WTC11 (cell line): ENCODE data around the gene SMIM10L2A. TPM values are rescaled to one million over a fixed set of nuclear protein-coding genes. Genes with fewer than 3 reads are reported as not detected.
A peak's percentile ranks its signal among the peaks of the same experiment; 100 is the strongest.

Source experiments
- ATAC-seq: fragments of 200-7000 bp; cut with Tn5 transposase; 2 replicates; pipeline ENCODE4 v1.10.0; 2021; ENCODE audit warnings: mild to moderate bottlenecking, moderate library complexity
- CTCF ChIA-PET: fragments of 300-600 bp; sonication (Branson Sonifier 250); formaldehyde crosslinking; loops from one replicate; lab custom pipeline; 2021; ENCODE audit warnings: antibody characterized with exemption; lab: Charles Lee
- POLR2A ChIA-PET: fragments of 350-600 bp; sonication (Branson Sonifier 250); formaldehyde crosslinking; loops from one replicate; lab custom pipeline; 2021; ENCODE audit warnings: antibody characterized with exemption; lab: Charles Lee
- DNase-seq: peaks from one replicate; pipeline ENCODE4 v3.0.0; 2021; ENCODE audit warnings: low spot score
- H3K27ac Mint-ChIP-seq: 2 replicates; pipeline ENCODE4 v1.8.0; 2021; ENCODE audit warnings: mixed read lengths
- H3K27me3 Mint-ChIP-seq: 2 replicates; pipeline ENCODE4 v1.8.0; 2021; ENCODE audit warnings: low read depth, mild to moderate bottlenecking, moderate library complexity, mixed read lengths
- H3K36me3 Mint-ChIP-seq: 2 replicates; pipeline ENCODE4 v1.8.0; 2021; ENCODE audit warnings: mixed read lengths
- H3K4me1 Mint-ChIP-seq: 2 replicates; pipeline ENCODE4 v1.8.0; 2022; ENCODE audit warnings: mixed read lengths
- H3K4me3 Mint-ChIP-seq: 2 replicates; pipeline ENCODE4 v1.8.0; 2021; ENCODE audit warnings: mild to moderate bottlenecking, moderate library complexity, mixed read lengths
- H3K9me3 Mint-ChIP-seq: 2 replicates; pipeline ENCODE4 v1.8.0; 2021; ENCODE audit warnings: mixed read lengths
- ARID4B ChIP-seq: sonication (generic); formaldehyde crosslinking; IDR thresholded peaks from 2 replicates; pipeline ENCODE4 v1.8.0; 2023; ENCODE audit warnings: missing genetic modification reagents, mild to moderate bottlenecking, borderline replicate concordance
- CDX4 ChIP-seq: fragments of 250-450 bp; sonication (Bioruptor Pico); IDR thresholded peaks from 2 replicates; pipeline ENCODE4 v1.9.0; 2021; ENCODE audit warnings: moderate library complexity, mild to moderate bottlenecking, inconsistent platforms, borderline replicate concordance
- CREB1 ChIP-seq: sonication (generic); formaldehyde crosslinking; IDR thresholded peaks from 2 replicates; pipeline ENCODE4 v1.8.0; 2023; ENCODE audit warnings: mild to moderate bottlenecking, missing genetic modification reagents
- EMX1 ChIP-seq: fragments of 250-450 bp; sonication (Bioruptor Pico); IDR thresholded peaks from 2 replicates; pipeline ENCODE4 v1.8.0; 2021; ENCODE audit warnings: mild to moderate bottlenecking
- GABPB1 ChIP-seq: sonication (generic); formaldehyde crosslinking; IDR thresholded peaks from 2 replicates; pipeline ENCODE4 v1.8.1; 2023; ENCODE audit warnings: mild to moderate bottlenecking, missing genetic modification reagents
- IRF2 ChIP-seq: sonication (generic); formaldehyde crosslinking; IDR thresholded peaks from 2 replicates; pipeline ENCODE4 v1.8.0; 2022; ENCODE audit warnings: low read depth, missing genetic modification reagents, borderline replicate concordance
- NFYB ChIP-seq: sonication (generic); formaldehyde crosslinking; conservative IDR thresholded peaks from 2 replicates; pipeline ENCODE4 v1.8.0; 2022; ENCODE audit warnings: low read depth, missing genetic modification reagents
- NR3C1 ChIP-seq: sonication (generic); formaldehyde crosslinking; conservative IDR thresholded peaks from 2 replicates; pipeline ENCODE4 v1.8.1; 2023; ENCODE audit warnings: low read depth, mild to moderate bottlenecking, missing genetic modification reagents
- OVOL2 ChIP-seq: fragments of 250-450 bp; sonication (Bioruptor Pico); IDR thresholded peaks from 2 replicates; pipeline ENCODE4 v1.9.0; 2021; ENCODE audit warnings: mild to moderate bottlenecking, borderline replicate concordance
- RELA ChIP-seq: sonication (generic); formaldehyde crosslinking; IDR thresholded peaks from 2 replicates; pipeline ENCODE4 v1.8.1; 2022; ENCODE audit warnings: missing genetic modification reagents, mild to moderate bottlenecking, borderline replicate concordance
- TCF7 ChIP-seq: sonication (generic); formaldehyde crosslinking; IDR thresholded peaks from 2 replicates; pipeline ENCODE4 v1.8.0; 2022; ENCODE audit warnings: mild to moderate bottlenecking, low read depth, missing genetic modification reagents, moderate library complexity
- TP53 ChIP-seq: sonication (generic); formaldehyde crosslinking; IDR thresholded peaks from 2 replicates; pipeline ENCODE4 v1.8.1; 2023; ENCODE audit warnings: mild to moderate bottlenecking, missing genetic modification reagents
- ZNF232 ChIP-seq: sonication (generic); formaldehyde crosslinking; IDR thresholded peaks from 2 replicates; pipeline ENCODE4 v1.8.0; 2022; ENCODE audit warnings: mild to moderate bottlenecking, missing genetic modification reagents
- total RNA-seq: library from RNA; stranded (reverse); gene quantifications from 3 replicates; pipeline ENCODE4 v1.2.3, GENCODE V29; 2021
- TF ChIP-seq, protein P1 (sequence below): sonication (generic); formaldehyde crosslinking; IDR thresholded peaks from 2 replicates; pipeline ENCODE4 v1.8.1; 2023; ENCODE audit warnings: mild to moderate bottlenecking, missing genetic modification reagents
- TF ChIP-seq, protein P2 (sequence below): fragments of 250-450 bp; sonication (Bioruptor Pico); conservative IDR thresholded peaks from 2 replicates; pipeline ENCODE4 v1.9.0; 2021; ENCODE audit warnings: mild to moderate bottlenecking
- TF ChIP-seq, protein P3 (sequence below): fragments of 250-450 bp; sonication (Bioruptor Pico); IDR thresholded peaks from 2 replicates; pipeline ENCODE4 v1.9.0; 2021; ENCODE audit warnings: mild to moderate bottlenecking
- TF ChIP-seq, protein P4 (sequence below): sonication (generic); formaldehyde crosslinking; IDR thresholded peaks from 2 replicates; pipeline ENCODE4 v1.8.1; 2023; ENCODE audit warnings: mild to moderate bottlenecking, missing genetic modification reagents, moderate library complexity

The SMIM10L2A gene
- total RNA-seq, 1 experiment from 2014 or later: 4.7 TPM

DNA sequence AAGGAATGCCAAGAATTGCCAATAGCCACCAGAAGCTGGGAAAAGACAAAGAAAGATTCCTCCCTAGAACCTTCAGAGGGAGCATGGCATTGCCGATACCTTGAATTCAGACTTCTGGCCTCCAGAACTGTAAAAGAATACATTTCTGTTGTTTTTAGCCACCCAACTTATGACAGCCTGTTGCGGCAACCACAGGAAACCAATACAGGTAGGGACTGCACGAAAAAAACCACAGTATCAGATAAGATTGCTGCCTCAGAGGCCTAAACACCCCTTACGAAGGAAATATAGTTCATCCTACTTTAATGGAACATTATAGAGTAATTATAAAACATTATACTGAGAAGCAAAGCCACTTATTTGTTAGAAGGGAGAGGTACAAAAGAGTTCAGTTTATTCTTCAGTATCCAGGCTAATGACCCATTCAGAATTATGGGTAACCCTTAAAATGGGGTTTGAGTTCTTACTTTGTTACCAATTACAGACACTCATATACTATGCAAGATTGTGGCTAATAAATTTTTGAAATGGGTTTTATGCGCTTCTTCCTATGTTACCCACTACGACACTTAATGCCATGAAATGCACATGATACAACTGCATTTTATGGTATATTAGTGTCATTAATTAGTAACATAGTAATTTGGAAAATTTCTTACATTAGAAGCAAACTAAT lies 37.4 kb upstream of the SMIM10L2A start:
- CTCF ChIA-PET: no interaction called here
- Mint-ChIP-seq H3K27me3 (no peaks in the 10 kb centered on the region), H3K4me1 (peaks cover 7% of the 10 kb centered on the region), H3K36me3 (no peaks in the 10 kb centered on the region), H3K4me3 (no peak overlapping the region), H3K27ac (no peak overlapping the region), H3K9me3 (0 out of 2 replicates have a peak, but pooled peaks cover 6% of the 10 kb centered on the region)
- POLR2A ChIA-PET: no interaction called here
- TF ChIP-seq CREB1 (CRISPR knock-in tag): no peak
- ATAC-seq: no peak
- DNase-seq: no peak

GRCh38 chrX:135388841-135389240 lies 32.9 kb upstream of the SMIM10L2A start:
- Mint-ChIP-seq H3K27ac (no peak overlapping the region), H3K4me1 (peaks cover 17% of the 10 kb centered on the region), H3K27me3 (no peaks in the 10 kb centered on the region), H3K4me3 (no peak overlapping the region), H3K9me3 (0 out of 2 replicates have a peak, but pooled peaks cover 9% of the 10 kb centered on the region), H3K36me3 (no peaks in the 10 kb centered on the region)
- DNase-seq (no peak), ATAC-seq (no peak)
- ChIA-PET CTCF (no interaction called here), POLR2A (no interaction called here)
- TF ChIP-seq, protein P1, sequence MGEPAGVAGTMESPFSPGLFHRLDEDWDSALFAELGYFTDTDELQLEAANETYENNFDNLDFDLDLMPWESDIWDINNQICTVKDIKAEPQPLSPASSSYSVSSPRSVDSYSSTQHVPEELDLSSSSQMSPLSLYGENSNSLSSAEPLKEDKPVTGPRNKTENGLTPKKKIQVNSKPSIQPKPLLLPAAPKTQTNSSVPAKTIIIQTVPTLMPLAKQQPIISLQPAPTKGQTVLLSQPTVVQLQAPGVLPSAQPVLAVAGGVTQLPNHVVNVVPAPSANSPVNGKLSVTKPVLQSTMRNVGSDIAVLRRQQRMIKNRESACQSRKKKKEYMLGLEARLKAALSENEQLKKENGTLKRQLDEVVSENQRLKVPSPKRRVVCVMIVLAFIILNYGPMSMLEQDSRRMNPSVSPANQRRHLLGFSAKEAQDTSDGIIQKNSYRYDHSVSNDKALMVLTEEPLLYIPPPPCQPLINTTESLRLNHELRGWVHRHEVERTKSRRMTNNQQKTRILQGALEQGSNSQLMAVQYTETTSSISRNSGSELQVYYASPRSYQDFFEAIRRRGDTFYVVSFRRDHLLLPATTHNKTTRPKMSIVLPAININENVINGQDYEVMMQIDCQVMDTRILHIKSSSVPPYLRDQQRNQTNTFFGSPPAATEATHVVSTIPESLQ (CRISPR knock-in tag): no peak
- TF ChIP-seq CDX4 (no peak), RELA (no peak), NR3C1 (CRISPR knock-in tag) (no peak), TCF7 (CRISPR knock-in tag) (no peak), EMX1 (CRISPR knock-in tag) (no peak)
- TF ChIP-seq, protein P2, sequence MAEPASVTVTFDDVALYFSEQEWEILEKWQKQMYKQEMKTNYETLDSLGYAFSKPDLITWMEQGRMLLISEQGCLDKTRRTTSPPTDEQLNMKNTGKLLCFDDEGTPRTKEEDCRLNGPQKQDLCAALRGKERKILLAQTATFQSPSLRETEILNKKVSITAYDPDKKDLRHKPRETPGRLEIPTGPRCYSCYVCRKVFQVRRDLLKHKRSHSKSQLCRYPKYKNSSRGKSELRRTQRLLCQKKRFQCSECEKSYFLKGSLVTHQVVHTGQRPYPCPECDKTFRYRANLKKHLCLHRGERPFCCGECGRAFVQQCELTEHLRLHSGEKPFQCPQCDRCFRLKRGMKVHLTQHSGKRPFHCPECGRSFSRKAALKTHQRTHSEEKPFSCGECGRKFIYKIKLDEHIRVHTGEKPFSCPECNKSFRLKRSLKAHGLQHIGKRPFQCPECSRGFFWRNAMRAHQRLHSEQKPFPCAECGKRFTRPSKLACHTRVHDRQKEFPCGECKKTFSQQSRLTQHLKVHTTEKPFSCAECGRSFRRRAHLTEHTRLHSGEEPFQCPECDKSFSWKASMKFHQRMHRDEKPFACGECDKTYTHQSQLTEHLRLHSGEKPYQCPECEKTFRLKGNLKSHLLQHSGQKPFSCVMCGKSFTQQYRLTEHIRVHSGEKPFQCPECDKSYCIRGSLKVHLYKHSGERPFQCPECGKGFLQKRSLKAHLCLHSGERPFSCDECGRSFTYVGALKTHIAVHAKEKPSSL (CRISPR knock-in tag): no peak
- TF ChIP-seq, protein P3, sequence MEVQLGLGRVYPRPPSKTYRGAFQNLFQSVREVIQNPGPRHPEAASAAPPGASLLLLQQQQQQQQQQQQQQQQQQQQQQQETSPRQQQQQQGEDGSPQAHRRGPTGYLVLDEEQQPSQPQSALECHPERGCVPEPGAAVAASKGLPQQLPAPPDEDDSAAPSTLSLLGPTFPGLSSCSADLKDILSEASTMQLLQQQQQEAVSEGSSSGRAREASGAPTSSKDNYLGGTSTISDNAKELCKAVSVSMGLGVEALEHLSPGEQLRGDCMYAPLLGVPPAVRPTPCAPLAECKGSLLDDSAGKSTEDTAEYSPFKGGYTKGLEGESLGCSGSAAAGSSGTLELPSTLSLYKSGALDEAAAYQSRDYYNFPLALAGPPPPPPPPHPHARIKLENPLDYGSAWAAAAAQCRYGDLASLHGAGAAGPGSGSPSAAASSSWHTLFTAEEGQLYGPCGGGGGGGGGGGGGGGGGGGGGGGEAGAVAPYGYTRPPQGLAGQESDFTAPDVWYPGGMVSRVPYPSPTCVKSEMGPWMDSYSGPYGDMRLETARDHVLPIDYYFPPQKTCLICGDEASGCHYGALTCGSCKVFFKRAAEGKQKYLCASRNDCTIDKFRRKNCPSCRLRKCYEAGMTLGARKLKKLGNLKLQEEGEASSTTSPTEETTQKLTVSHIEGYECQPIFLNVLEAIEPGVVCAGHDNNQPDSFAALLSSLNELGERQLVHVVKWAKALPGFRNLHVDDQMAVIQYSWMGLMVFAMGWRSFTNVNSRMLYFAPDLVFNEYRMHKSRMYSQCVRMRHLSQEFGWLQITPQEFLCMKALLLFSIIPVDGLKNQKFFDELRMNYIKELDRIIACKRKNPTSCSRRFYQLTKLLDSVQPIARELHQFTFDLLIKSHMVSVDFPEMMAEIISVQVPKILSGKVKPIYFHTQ (CRISPR knock-in tag): no peak

GRCh38 chrX:135389243-135389642 lies 32.5 kb upstream of the SMIM10L2A start:
- POLR2A ChIA-PET: no interaction called here
- CTCF ChIA-PET: no interaction called here
- H3K27me3 Mint-ChIP-seq: no peaks in the 10 kb centered on the region
- no peak for TF ChIP-seq ARID4B (CRISPR knock-in tag)
- TF ChIP-seq IRF2 (CRISPR knock-in tag): no peak
- no peak for TF ChIP-seq TP53
- TF ChIP-seq OVOL2: no peak
- TF ChIP-seq, protein P4, sequence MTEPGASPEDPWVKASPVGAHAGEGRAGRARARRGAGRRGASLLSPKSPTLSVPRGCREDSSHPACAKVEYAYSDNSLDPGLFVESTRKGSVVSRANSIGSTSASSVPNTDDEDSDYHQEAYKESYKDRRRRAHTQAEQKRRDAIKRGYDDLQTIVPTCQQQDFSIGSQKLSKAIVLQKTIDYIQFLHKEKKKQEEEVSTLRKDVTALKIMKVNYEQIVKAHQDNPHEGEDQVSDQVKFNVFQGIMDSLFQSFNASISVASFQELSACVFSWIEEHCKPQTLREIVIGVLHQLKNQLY (CRISPR knock-in tag): no peak
- no peak for TF ChIP-seq NFYB (CRISPR knock-in tag)
- TF ChIP-seq ZNF232: no peak
- TF ChIP-seq CREB1 (CRISPR knock-in tag): no peak
- TF ChIP-seq GABPB1: no peak
- peaks cover 17% of the 10 kb centered on the region for H3K4me1 Mint-ChIP-seq
- ATAC-seq: no peak
- H3K36me3 Mint-ChIP-seq: no peaks in the 10 kb centered on the region
- H3K9me3 Mint-ChIP-seq: 0 out of 2 replicates have a peak, but pooled peaks cover 9% of the 10 kb centered on the region
- H3K4me3 Mint-ChIP-seq: no peak overlapping the region
- DNase-seq: no peak
- H3K27ac Mint-ChIP-seq: peak overlapping the region; percentile 77; the same call in 1 of the 2 replicates
